Liver (tissue), 9 donors: ENCODE measurements around the gene VCAM1. TPM values are rescaled to one million over a fixed set of nuclear protein-coding genes. Genes with fewer than 3 reads are reported as not detected.

Experiments used
- DNase-seq: peaks from one replicate; pipeline ENCODE4 v3.0.0-alpha.2; 2017; ENCODE audit warnings: low spot score
- H3K27ac ChIP-seq, 2 donors: one replicate each; pipeline ENCODE4 v1.7.0; 2013; ENCODE audit warnings: inconsistent platforms in 2 of 2, low read length in 2 of 2, control low read depth in 1 of 2, low read depth in 1 of 2, mild to moderate bottlenecking in 1 of 2
- H3K27me3 ChIP-seq, 4 donors: one replicate each; pipeline versions ENCODE4 v1.6.1 to v1.7.0; 2013; ENCODE audit warnings: low read length in 3 of 4, inconsistent platforms in 1 of 4, mild to moderate bottlenecking in 1 of 4, moderate library complexity in 1 of 4; ENCODE audit not compliant: control insufficient read depth in 4 of 4, insufficient read depth in 4 of 4
- H3K36me3 ChIP-seq, 4 donors: one replicate each; pipeline versions ENCODE4 v1.6.1 to v1.7.0; 2013; ENCODE audit warnings: low read length in 3 of 4, mild to moderate bottlenecking in 3 of 4, low read depth in 1 of 4, moderate library complexity in 1 of 4; ENCODE audit not compliant: control insufficient read depth in 4 of 4, insufficient read depth in 3 of 4
- H3K4me1 ChIP-seq, 4 donors: one replicate each; pipeline versions ENCODE4 v1.6.1 to v1.7.0; 2013; ENCODE audit warnings: low read length in 3 of 4, mild to moderate bottlenecking in 3 of 4, moderate library complexity in 1 of 4; ENCODE audit not compliant: control insufficient read depth in 4 of 4, insufficient read depth in 4 of 4
- H3K4me3 ChIP-seq, 3 donors: one replicate each; pipeline versions ENCODE4 v1.6.1 to v1.7.0; 2013; ENCODE audit warnings: low read length in 3 of 3, control low read depth in 1 of 3, low read depth in 1 of 3, mild to moderate bottlenecking in 1 of 3
- H3K9ac ChIP-seq, 2 donors: one replicate each; pipeline ENCODE4 v1.7.0; 2013; ENCODE audit warnings: low read length in 2 of 2, mild to moderate bottlenecking in 2 of 2, moderate library complexity in 2 of 2, control low read depth in 1 of 2, low read depth in 1 of 2
- H3K9me3 ChIP-seq, 4 donors: one replicate each; pipeline versions ENCODE4 v1.6.1 to v1.7.0; 2013; ENCODE audit warnings: low read length in 3 of 4; ENCODE audit not compliant: control insufficient read depth in 4 of 4
- EGR1 ChIP-seq, 2 donors: IDR thresholded peaks; 2 replicates each; pipeline ENCODE4 v1.6.1; 2016 to 2018; ENCODE audit warnings: antibody characterized with exemption in 2 of 2, low read depth in 2 of 2
- FOXA1 ChIP-seq: IDR thresholded peaks from 2 replicates; pipeline ENCODE4 v1.6.1; 2016; ENCODE audit warnings: antibody characterized with exemption
- FOXA2 ChIP-seq: IDR thresholded peaks from 2 replicates; pipeline ENCODE4 v1.6.1; 2016; ENCODE audit warnings: antibody characterized with exemption
- GABPA ChIP-seq, 2 donors: IDR thresholded peaks in 1 of 2; conservative IDR thresholded peaks in 1 of 2; 2 replicates each; pipeline ENCODE4 v1.6.1; 2016; ENCODE audit warnings: antibody characterized with exemption in 2 of 2, mild to moderate bottlenecking in 1 of 2, moderate library complexity in 1 of 2
- HNF4A ChIP-seq, 2 donors: conservative IDR thresholded peaks; 2 replicates each; pipeline ENCODE4 v1.6.1; 2016; ENCODE audit warnings: antibody characterized with exemption in 2 of 2, mild to moderate bottlenecking in 2 of 2
- HNF4G ChIP-seq: IDR thresholded peaks from 2 replicates; pipeline ENCODE4 v1.6.1; 2016; ENCODE audit warnings: antibody characterized with exemption
- JUND ChIP-seq, 2 donors: IDR thresholded peaks; 2 replicates each; pipeline ENCODE4 v1.6.1; 2016; ENCODE audit warnings: antibody characterized with exemption in 2 of 2
- NR2F2 ChIP-seq: IDR thresholded peaks from 2 replicates; pipeline ENCODE4 v1.6.1; 2016; ENCODE audit warnings: antibody characterized with exemption
- RAD21 ChIP-seq, 2 donors: IDR thresholded peaks; 2 replicates each; pipeline ENCODE4 v1.6.1; 2016; ENCODE audit warnings: antibody characterized with exemption in 2 of 2, mild to moderate bottlenecking in 2 of 2
- RXRA ChIP-seq, 2 donors: IDR thresholded peaks; 2 replicates each; pipeline ENCODE4 v1.6.1; 2017 to 2018; ENCODE audit warnings: antibody characterized with exemption in 2 of 2, mild to moderate bottlenecking in 1 of 2
- SP1 ChIP-seq: IDR thresholded peaks from 2 replicates; pipeline ENCODE4 v1.6.1; 2018; ENCODE audit warnings: antibody characterized with exemption, mild to moderate bottlenecking
- TAF1 ChIP-seq: conservative IDR thresholded peaks from 2 replicates; pipeline ENCODE4 v1.6.1; 2016; ENCODE audit warnings: antibody characterized with exemption, mild to moderate bottlenecking
- YY1 ChIP-seq: IDR thresholded peaks from 2 replicates; pipeline ENCODE4 v1.6.1; 2016; ENCODE audit warnings: antibody characterized with exemption, mild to moderate bottlenecking
- WGBS: extraction: QIAGEN DNeasy Blood & Tissue Kit; methylation state at CpG from one replicate; pipeline ENCODE4 v1.1.7; 2013; 5-methylcytosine and 5-hydroxymethylcytosine counted together
- polyA plus RNA-seq, 2 donors: library from polyadenylated mRNA; stranded (reverse) in 1 of 2; unstranded in 1 of 2; fragments of 200-250 nt in 1 of 2; fragments of >200 nt in 1 of 2; fragmentation: Nextera tagmentation in 1 of 2; extraction: Ambion mirVana in 1 of 2; gene quantifications; one replicate each; pipeline versions ENCODE4 v1.2.1 to v1.2.3, GENCODE V29; 2013 to 2015
- total RNA-seq, 2 donors: library from RNA; depleted of rRNA; stranded (reverse); fragments of >200 nt; gene quantifications; one replicate each; pipeline ENCODE4 v1.2.3, GENCODE V29; 2014
- TF ChIP-seq, protein P1 (sequence below): IDR thresholded peaks from 2 replicates; pipeline ENCODE4 v1.6.1; 2016; ENCODE audit warnings: antibody characterized with exemption
- TF ChIP-seq, protein P2 (sequence below): fragments of 150-350 bp; IDR thresholded peaks from 2 replicates; pipeline ENCODE4 v1.5.1; 2017; ENCODE audit warnings: improper control_type of control experiment, low read depth, low read length; ENCODE audit not compliant: missing input control
- TF ChIP-seq, protein P3 (sequence below): IDR thresholded peaks from 2 replicates; pipeline ENCODE4 v1.6.1; 2016; ENCODE audit warnings: antibody characterized with exemption, mild to moderate bottlenecking
- TF ChIP-seq, protein P4 (sequence below): IDR thresholded peaks from 2 replicates; pipeline ENCODE4 v1.6.1; 2016; ENCODE audit warnings: antibody characterized with exemption
- TF ChIP-seq, protein P5 (sequence below): IDR thresholded peaks from 2 replicates; pipeline ENCODE4 v1.6.1; 2016; ENCODE audit warnings: antibody characterized with exemption
- donor health status: healthy.
- donor health status: healthy.
- donor health status: healthy.
- donor health status: healthy.
- donor health status: healthy.

Gene VCAM1
- total and polyA plus RNA-seq, 4 donors = 3.3 to 159 (median 23.7) TPM

DNA sequence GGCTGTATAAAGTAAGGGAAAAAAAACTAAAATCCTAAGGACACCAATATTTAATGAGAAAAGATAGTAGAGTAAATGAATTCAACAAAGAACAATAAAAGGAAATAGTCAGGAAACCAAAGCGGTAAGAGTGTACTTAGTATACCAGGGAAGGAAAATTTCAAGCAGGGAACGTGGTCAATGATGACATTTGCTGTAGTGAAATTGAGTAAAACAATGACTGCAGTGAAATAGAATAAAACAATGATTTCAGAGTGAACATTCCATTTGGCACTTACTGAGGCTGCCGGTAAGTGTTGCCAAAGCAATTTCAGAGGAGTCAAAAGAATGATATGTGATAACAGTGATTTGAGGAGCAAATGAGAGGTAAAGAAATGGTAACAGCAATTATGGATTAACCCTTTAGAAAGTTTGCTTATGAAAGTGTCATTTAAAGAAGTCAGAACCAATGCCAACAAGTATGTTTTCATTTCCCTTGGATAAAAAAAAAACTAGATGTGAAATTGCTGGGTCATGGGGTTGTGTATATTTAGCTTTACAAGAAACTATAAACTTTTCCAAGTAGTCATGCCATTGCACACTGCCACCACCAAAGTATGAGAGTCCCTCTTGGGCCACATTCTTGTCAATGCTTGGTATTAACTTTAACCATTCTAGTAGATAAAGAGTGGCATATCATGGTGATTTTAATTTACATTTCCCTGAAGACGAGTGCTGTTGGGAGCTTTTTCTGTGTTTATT lies 50.5 kb downstream of the VCAM1 start:
- 67% methylated on average over 4 of the region's 4 CpGs for WGBS
- TF ChIP-seq SP1 = no peak
- no peak for TF ChIP-seq FOXA1
- TF ChIP-seq, protein P1, sequence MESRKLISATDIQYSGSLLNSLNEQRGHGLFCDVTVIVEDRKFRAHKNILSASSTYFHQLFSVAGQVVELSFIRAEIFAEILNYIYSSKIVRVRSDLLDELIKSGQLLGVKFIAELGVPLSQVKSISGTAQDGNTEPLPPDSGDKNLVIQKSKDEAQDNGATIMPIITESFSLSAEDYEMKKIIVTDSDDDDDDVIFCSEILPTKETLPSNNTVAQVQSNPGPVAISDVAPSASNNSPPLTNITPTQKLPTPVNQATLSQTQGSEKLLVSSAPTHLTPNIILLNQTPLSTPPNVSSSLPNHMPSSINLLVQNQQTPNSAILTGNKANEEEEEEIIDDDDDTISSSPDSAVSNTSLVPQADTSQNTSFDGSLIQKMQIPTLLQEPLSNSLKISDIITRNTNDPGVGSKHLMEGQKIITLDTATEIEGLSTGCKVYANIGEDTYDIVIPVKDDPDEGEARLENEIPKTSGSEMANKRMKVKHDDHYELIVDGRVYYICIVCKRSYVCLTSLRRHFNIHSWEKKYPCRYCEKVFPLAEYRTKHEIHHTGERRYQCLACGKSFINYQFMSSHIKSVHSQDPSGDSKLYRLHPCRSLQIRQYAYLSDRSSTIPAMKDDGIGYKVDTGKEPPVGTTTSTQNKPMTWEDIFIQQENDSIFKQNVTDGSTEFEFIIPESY = no peak
- TF ChIP-seq GABPA (IDR thresholded peaks at IDR 0.05 in 1 of 2, conservative IDR thresholded peaks at IDR 0.05 in 1 of 2) = no peak
- no peak for TF ChIP-seq HNF4G
- H3K4me1 ChIP-seq = no peaks in the 10 kb centered on the region

DNA sequence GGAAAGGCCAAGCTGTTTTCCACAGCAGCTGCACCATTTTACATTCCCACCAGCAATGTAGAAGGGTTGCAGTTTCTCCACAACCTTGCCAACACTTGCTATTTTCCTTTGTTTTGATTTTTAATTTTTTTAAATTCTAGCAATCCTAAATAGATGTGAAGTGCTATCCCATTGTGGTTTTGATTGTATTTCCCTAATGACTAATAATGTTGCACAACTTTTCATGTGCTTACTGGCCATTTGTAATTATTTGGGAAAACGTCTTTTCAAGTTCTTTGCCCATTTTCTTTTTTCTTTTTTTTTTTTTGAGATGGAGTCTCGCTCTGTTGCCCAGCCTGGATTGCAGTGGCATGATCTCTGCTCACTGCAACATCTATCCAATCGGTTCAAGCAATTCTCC lies 53.9 kb downstream of the VCAM1 start:
- H3K4me3 ChIP-seq = no peak overlapping the region
- TF ChIP-seq RAD21 (IDR thresholded peaks at IDR 0.05) (no peak), FOXA2 (no peak), NR2F2 (no peak), FOXA1 (no peak), SP1 (no peak), RXRA (IDR thresholded peaks at IDR 0.05) (no peak), HNF4G (no peak), EGR1 (IDR thresholded peaks at IDR 0.05; ENCODE audit: low read depth in 2 of 2) (no peak), GABPA (IDR thresholded peaks at IDR 0.05 in 1 of 2, conservative IDR thresholded peaks at IDR 0.05 in 1 of 2) (no peak), YY1 (no peak), HNF4A (conservative IDR thresholded peaks at IDR 0.05) (no peak), JUND (IDR thresholded peaks at IDR 0.05) (no peak), TAF1 (no peak)
- TF ChIP-seq, protein P2, sequence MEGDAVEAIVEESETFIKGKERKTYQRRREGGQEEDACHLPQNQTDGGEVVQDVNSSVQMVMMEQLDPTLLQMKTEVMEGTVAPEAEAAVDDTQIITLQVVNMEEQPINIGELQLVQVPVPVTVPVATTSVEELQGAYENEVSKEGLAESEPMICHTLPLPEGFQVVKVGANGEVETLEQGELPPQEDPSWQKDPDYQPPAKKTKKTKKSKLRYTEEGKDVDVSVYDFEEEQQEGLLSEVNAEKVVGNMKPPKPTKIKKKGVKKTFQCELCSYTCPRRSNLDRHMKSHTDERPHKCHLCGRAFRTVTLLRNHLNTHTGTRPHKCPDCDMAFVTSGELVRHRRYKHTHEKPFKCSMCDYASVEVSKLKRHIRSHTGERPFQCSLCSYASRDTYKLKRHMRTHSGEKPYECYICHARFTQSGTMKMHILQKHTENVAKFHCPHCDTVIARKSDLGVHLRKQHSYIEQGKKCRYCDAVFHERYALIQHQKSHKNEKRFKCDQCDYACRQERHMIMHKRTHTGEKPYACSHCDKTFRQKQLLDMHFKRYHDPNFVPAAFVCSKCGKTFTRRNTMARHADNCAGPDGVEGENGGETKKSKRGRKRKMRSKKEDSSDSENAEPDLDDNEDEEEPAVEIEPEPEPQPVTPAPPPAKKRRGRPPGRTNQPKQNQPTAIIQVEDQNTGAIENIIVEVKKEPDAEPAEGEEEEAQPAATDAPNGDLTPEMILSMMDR = no peak
- TF ChIP-seq, protein P3, sequence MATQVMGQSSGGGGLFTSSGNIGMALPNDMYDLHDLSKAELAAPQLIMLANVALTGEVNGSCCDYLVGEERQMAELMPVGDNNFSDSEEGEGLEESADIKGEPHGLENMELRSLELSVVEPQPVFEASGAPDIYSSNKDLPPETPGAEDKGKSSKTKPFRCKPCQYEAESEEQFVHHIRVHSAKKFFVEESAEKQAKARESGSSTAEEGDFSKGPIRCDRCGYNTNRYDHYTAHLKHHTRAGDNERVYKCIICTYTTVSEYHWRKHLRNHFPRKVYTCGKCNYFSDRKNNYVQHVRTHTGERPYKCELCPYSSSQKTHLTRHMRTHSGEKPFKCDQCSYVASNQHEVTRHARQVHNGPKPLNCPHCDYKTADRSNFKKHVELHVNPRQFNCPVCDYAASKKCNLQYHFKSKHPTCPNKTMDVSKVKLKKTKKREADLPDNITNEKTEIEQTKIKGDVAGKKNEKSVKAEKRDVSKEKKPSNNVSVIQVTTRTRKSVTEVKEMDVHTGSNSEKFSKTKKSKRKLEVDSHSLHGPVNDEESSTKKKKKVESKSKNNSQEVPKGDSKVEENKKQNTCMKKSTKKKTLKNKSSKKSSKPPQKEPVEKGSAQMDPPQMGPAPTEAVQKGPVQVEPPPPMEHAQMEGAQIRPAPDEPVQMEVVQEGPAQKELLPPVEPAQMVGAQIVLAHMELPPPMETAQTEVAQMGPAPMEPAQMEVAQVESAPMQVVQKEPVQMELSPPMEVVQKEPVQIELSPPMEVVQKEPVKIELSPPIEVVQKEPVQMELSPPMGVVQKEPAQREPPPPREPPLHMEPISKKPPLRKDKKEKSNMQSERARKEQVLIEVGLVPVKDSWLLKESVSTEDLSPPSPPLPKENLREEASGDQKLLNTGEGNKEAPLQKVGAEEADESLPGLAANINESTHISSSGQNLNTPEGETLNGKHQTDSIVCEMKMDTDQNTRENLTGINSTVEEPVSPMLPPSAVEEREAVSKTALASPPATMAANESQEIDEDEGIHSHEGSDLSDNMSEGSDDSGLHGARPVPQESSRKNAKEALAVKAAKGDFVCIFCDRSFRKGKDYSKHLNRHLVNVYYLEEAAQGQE = no peak
- TF ChIP-seq, protein P4, sequence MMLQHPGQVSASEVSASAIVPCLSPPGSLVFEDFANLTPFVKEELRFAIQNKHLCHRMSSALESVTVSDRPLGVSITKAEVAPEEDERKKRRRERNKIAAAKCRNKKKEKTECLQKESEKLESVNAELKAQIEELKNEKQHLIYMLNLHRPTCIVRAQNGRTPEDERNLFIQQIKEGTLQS = no peak
- TF ChIP-seq, protein P1 = no peak
- TF ChIP-seq, protein P5, sequence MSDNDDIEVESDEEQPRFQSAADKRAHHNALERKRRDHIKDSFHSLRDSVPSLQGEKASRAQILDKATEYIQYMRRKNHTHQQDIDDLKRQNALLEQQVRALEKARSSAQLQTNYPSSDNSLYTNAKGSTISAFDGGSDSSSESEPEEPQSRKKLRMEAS = no peak
- H3K36me3 ChIP-seq = no peaks in the 10 kb centered on the region
- no peaks in the 10 kb centered on the region for H3K4me1 ChIP-seq
- no peak for DNase-seq
- no peak overlapping the region for H3K27ac ChIP-seq
- no peaks in the 10 kb centered on the region for H3K9me3 ChIP-seq
- no peaks in the 10 kb centered on the region for H3K27me3 ChIP-seq
- no peak overlapping the region for H3K9ac ChIP-seq
- WGBS = 87% methylated on average over 3 of the region's 3 CpGs

More for the DNA sequence above, 50.5 kb downstream of the VCAM1 start:
- Histone ChIP-seq H3K36me3 (no peaks in the 10 kb centered on the region), H3K27ac (no peak overlapping the region), H3K9ac (no peak overlapping the region), H3K27me3 (no peaks in the 10 kb centered on the region), H3K9me3 (no peaks in the 10 kb centered on the region), H3K4me3 (no peak overlapping the region)
- DNase-seq = no peak
